Duodenal mucosa (tissue), 2 donors: ENCODE measurements around the gene C2orf68.

Source experiments
- H3K27ac ChIP-seq: one replicate; pipeline ENCODE4 v1.7.0; 2013; ENCODE audit warnings: low read depth, low read length
- H3K27me3 ChIP-seq, 2 donors: one replicate each; pipeline ENCODE4 v1.7.0; 2013; ENCODE audit warnings: low read length in 2 of 2, control low read depth in 1 of 2; ENCODE audit not compliant: insufficient read depth in 2 of 2, control insufficient read depth in 1 of 2
- H3K36me3 ChIP-seq, 2 donors: one replicate each; pipeline ENCODE4 v1.7.0; 2013; ENCODE audit warnings: low read length in 2 of 2, control low read depth in 1 of 2; ENCODE audit not compliant: insufficient read depth in 2 of 2, control insufficient read depth in 1 of 2
- H3K4me1 ChIP-seq, 2 donors: one replicate each; pipeline ENCODE4 v1.7.0; 2013; ENCODE audit warnings: low read length in 2 of 2, control low read depth in 1 of 2; ENCODE audit not compliant: insufficient read depth in 2 of 2, control insufficient read depth in 1 of 2
- H3K4me3 ChIP-seq, 2 donors: one replicate each; pipeline ENCODE4 v1.7.0; 2013; ENCODE audit warnings: low read length in 2 of 2, low read depth in 1 of 2
- H3K9ac ChIP-seq, 2 donors: one replicate each; pipeline ENCODE4 v1.7.0; 2013; ENCODE audit warnings: low read length in 2 of 2, low read depth in 1 of 2
- H3K9me3 ChIP-seq, 2 donors: one replicate each; pipeline ENCODE4 v1.7.0; 2013; ENCODE audit warnings: low read length in 2 of 2, control low read depth in 1 of 2; ENCODE audit not compliant: control insufficient read depth in 1 of 2

Gene C2orf68

DNA sequence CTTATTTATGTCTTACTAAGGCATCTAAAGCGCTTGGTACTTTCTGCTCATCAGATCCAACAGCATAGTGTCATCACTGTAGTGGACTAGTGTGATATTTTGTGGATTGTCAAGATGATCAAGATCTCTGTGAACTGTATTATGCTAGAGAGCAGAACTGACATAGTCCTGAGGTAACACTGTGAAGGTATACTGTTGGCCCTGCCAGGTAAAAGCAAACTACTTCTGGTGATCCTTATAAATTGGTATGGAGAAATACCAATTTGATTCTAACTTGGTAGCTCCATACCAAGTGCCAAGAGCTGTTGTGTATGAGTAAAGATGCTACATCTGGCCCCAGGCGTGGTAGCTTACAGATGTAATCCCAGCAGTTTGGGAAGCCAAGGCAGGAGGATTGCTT, 40.2 kb upstream of the C2orf68 start:
- Histone ChIP-seq H3K36me3 (peaks cover 24 to 51% of the 10 kb centered on the region in 2 donors), H3K27ac (no peak overlapping the region), H3K9ac (no peak overlapping the region), H3K4me1 (peaks cover 0 to 6% of the 10 kb centered on the region in 2 donors), H3K4me3 (no peak overlapping the region), H3K27me3 (no peaks in the 10 kb centered on the region), H3K9me3 (no peaks in the 10 kb centered on the region)

DNA sequence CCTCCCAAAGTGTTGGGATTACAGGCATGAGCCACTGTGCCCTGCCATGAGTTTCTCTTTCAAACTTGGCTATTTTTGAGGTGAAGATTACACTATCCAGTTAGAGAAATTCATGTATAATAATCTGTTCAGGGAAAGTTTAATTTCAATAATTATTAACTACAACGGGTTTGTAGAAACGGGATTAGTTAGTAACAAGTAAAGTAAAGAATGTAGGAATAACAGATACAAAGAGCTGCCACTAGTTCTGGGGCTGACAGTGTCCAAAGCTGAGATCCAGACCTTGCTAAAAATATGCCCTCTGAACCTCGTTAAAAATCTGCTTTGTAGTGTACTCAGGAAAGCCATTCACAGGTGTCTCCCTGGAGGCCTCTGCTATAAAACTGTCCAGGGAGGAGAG, 39.2 kb upstream of the C2orf68 start:
- H3K27me3 ChIP-seq, result no peaks in the 10 kb centered on the region
- H3K36me3 ChIP-seq, result peaks cover 24 to 58% of the 10 kb centered on the region in 2 donors
- peaks cover 0 to 6% of the 10 kb centered on the region in 2 donors for H3K4me1 ChIP-seq
- H3K4me3 ChIP-seq, result no peak overlapping the region
- no peak overlapping the region for H3K27ac ChIP-seq
- no peaks in the 10 kb centered on the region for H3K9me3 ChIP-seq
- no peak overlapping the region for H3K9ac ChIP-seq

DNA sequence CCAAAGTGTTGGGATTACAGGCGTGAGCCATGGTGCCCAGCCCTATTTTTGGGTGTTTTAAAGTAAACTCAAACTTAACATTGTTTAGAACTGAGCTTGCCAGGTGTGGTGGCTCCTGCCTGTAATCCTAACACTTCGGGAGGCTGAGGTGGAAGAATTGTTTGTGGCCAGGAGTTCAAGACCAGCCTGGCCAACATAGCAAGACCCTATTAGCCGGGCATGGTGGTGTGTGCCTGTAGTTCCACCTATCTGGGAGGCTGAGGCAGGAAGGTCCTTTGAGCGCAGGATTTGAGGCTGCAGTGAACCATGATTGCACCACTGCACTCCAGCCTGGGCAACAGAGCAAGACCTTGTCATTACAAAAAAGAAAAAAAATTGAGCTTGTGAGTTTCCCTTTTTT, 38.6 kb upstream of the C2orf68 start:
- H3K9me3 ChIP-seq, result no peaks in the 10 kb centered on the region
- H3K4me3 ChIP-seq, result no peak overlapping the region
- no peak overlapping the region for H3K9ac ChIP-seq
- no peaks in the 10 kb centered on the region for H3K27me3 ChIP-seq
- H3K27ac ChIP-seq, result no peak overlapping the region
- H3K4me1 ChIP-seq, result peaks cover 0 to 6% of the 10 kb centered on the region in 2 donors
- peaks cover 24 to 58% of the 10 kb centered on the region in 2 donors for H3K36me3 ChIP-seq

DNA sequence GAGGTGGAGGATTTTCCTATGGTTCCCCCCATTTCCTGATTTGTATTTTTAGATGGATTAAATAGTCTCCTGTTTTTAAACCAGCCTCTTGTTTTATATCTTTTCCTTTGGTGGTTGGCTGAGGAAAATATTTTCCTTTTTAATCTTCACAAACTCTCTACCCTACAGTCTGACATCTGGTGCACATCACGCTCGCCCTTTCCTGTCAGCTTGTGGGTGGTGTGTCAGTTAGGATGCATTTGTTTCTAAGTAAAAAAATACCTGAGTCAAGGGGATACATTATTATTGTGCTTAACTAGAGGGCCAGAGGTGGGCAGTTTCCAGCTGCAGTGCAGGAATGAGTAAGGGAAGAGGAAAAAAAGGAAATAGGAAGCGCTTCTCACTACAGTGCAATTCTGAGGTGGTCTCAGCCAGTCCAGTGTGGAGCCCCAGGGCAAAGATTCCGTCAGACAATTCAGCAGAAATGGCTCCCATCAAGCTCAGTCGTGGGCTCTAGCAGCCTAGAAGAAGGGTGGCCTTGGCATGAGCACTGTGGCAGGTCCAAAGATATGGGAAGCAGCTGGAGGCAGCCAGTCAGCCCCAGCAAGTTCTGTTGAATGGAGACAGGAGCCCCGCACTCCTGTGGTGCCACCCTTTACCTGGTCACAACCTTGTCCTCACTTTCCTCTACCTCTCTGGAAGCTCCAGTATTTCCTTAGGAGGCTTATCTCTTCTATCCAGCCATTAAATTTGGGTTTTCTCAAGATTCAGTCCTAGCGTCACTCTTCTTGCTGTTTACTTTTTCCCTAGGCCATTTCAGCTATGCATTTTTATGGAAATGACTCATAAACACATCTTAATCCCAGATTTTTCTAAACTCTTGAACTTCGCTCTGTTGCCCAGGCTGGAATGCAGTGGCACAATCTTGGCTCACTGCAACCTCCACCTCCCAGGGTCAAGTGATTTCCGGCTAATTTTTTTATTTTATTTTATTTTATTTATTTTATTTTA, 37.6 kb upstream of the C2orf68 start:
- peaks cover 29 to 66% of the 10 kb centered on the region in 2 donors for H3K36me3 ChIP-seq
- H3K9me3 ChIP-seq, result no peaks in the 10 kb centered on the region
- H3K27me3 ChIP-seq, result no peaks in the 10 kb centered on the region
- no peak overlapping the region for H3K4me3 ChIP-seq
- peaks cover 0 to 6% of the 10 kb centered on the region in 2 donors for H3K4me1 ChIP-seq
- no peak overlapping the region for H3K27ac ChIP-seq
- H3K9ac ChIP-seq, result no peak overlapping the region

DNA sequence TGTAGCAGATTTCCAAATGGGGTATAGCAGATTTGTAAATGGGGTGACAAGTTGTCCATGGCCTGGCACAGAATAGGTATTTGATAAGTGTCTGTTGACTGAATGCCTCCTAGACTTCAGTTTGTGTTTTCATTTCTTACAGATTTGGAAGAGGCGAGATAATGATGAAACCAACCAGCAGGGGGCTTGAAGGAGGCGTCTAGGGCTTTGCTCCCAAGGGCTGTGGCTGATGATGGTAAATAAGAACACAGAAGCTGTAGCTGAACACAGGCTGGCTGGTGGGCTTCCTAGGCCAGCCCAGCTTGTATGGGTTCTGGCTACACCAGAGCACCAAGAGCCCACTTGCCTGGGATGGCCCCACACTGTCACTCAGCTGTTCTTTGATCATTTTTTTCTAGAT, 36.8 kb upstream of the C2orf68 start:
- no peak overlapping the region for H3K4me3 ChIP-seq
- H3K4me1 ChIP-seq, result peaks cover 0 to 6% of the 10 kb centered on the region in 2 donors
- no peaks in the 10 kb centered on the region for H3K27me3 ChIP-seq
- H3K9me3 ChIP-seq, result no peaks in the 10 kb centered on the region
- peaks cover 29 to 73% of the 10 kb centered on the region in 2 donors for H3K36me3 ChIP-seq
- H3K9ac ChIP-seq, result no peak overlapping the region
- H3K27ac ChIP-seq, result no peak overlapping the region

DNA sequence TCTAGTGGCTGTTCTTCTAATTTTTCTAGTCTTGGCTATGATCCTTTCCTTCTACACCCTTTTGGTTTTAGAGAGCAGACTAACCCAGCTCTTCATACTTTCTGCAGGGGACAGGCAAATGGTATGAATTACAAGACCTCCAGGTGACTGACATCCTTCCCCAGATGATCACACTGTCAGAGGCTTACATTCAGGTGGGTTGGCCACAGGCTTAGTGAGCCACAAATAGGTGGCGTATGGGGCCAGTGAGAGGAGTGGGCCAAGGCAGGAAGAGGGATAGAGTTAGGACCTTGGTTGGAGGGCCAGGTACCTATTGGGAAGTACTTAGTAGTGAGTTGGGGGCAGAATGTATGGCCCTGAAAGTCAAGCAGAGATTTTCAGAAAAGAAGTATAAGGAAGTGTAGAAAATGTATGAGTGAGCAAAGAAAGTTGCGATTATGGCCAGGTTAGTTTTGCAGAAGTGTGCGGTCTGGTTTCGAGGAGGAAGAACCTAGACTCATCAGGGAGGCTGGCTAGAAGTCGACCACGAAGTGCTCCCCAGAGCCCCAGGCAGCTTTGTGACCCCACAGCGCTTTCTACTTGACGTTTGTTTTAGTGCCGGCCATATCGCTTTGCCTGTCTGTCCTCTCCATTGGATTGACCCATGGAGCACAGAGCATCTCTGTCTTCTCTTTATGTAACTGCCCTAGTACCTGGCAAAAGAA, 36.1 kb upstream of the C2orf68 start:
- H3K9ac ChIP-seq, result no peak overlapping the region
- H3K36me3 ChIP-seq, result peaks cover 29 to 80% of the 10 kb centered on the region in 2 donors
- peaks cover 0 to 6% of the 10 kb centered on the region in 2 donors for H3K4me1 ChIP-seq
- no peak overlapping the region for H3K4me3 ChIP-seq
- H3K27me3 ChIP-seq, result no peaks in the 10 kb centered on the region
- H3K27ac ChIP-seq, result no peak overlapping the region
- no peaks in the 10 kb centered on the region for H3K9me3 ChIP-seq

DNA sequence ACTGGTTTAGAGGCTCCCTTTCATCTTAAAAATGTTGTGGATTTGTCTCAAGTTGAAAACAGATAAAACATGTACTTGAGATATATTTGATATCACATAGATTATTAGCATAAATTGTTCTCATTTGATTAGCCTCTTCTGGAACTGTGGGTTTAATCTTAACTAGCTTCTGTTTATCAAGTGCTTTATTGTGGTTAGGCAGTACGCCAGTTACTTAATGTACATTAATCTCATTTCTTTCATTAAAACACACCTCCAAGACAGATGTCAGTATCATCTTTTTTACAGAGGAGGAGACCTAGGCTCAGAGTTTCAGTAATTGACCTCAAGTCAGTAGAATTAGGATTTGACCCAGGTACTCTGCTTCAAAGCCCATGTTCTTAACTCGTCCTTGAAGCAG, 34.3 kb upstream of the C2orf68 start:
- Histone ChIP-seq H3K27ac (no peak overlapping the region), H3K27me3 (no peaks in the 10 kb centered on the region)

DNA sequence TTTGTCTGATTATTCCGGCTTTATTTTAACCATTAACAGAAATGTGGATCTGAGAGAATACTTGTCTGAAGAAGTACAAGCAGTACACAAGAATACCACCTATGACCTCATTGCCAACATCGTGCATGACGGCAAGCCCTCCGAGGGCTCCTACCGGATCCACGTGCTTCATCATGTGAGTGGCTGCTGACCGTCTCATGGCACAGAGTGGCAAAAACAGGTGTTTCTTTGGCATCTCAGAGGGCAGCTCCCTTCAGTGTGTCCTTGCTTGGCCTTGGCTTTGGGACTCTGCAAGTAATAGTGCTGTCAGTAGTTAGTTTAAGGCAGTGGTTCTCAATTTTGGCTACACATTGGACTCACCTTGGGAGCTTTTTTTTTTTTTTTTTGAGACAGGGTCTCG, 33.0 kb upstream of the C2orf68 start:
- Histone ChIP-seq H3K27ac (no peak overlapping the region), H3K36me3 (peaks cover 39 to 89% of the 10 kb centered on the region in 2 donors), H3K4me3 (no peak overlapping the region), H3K9ac (no peak overlapping the region), H3K27me3 (no peaks in the 10 kb centered on the region), H3K4me1 (peaks cover 0 to 6% of the 10 kb centered on the region in 2 donors), H3K9me3 (no peaks in the 10 kb centered on the region)

More for the DNA sequence above, 34.3 kb upstream of the C2orf68 start:
- Histone ChIP-seq H3K36me3 (peaks cover 37 to 87% of the 10 kb centered on the region in 2 donors), H3K4me1 (peaks cover 0 to 6% of the 10 kb centered on the region in 2 donors), H3K4me3 (no peak overlapping the region), H3K9ac (no peak overlapping the region), H3K9me3 (no peaks in the 10 kb centered on the region)

DNA sequence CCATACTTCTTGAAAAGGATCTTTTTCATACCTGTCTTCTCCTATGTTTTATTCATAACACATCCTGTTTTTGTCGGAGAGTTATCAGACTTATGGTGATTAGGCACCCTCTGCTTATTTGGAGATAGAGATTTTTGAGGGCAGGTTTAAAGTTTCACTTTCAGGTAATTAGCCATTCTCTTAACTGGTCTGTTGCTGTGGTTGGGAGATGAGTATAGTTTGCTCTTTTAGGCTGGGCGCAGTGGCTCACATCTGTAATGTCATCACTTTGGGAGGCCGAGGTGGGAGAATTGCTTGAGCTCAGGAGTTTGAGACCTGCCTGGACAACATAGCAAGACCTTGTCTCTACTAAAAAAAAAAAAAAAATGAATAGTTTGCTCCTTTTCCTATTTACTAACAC, 30.9 kb upstream of the C2orf68 start:
- Histone ChIP-seq H3K4me3 (no peak overlapping the region), H3K27ac (no peak overlapping the region), H3K9me3 (no peaks in the 10 kb centered on the region), H3K9ac (no peak overlapping the region), H3K36me3 (peaks cover 26 to 89% of the 10 kb centered on the region in 2 donors), H3K27me3 (no peaks in the 10 kb centered on the region), H3K4me1 (no peaks in the 10 kb centered on the region)

DNA sequence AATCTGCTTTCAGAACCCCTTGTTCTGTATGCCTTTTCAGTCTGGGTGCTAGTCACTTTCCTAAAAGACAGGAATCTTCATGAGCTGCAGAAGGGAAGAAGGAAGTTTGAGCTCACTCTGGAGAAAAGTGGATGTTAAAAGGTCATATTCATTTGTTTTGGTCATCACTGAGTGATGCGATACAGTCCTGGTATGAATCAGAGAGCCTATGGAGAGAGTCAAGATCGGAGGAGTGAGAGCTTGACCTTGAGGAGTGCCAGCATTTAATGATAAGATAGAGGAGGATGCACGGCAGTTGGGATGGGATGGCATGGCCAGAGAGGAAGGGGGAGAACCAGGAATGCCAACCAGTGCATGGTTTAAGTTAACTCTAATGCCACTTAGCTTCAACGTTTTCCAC, 23.8 kb upstream of the C2orf68 start:
- Histone ChIP-seq H3K27me3 (no peaks in the 10 kb centered on the region), H3K4me1 (no peaks in the 10 kb centered on the region), H3K36me3 (peaks cover 35 to 82% of the 10 kb centered on the region in 2 donors), H3K27ac (no peak overlapping the region), H3K9ac (no peak overlapping the region), H3K4me3 (no peak overlapping the region), H3K9me3 (no peaks in the 10 kb centered on the region)
